ENCODE data around the gene ADH4. TPM values are rescaled to one million over a fixed set of nuclear protein-coding genes. Genes with fewer than 3 reads are reported as not detected.

The ADH4 gene
- total RNA-seq, 1 experiment from 2014 or later = 0.25 TPM

DNA sequence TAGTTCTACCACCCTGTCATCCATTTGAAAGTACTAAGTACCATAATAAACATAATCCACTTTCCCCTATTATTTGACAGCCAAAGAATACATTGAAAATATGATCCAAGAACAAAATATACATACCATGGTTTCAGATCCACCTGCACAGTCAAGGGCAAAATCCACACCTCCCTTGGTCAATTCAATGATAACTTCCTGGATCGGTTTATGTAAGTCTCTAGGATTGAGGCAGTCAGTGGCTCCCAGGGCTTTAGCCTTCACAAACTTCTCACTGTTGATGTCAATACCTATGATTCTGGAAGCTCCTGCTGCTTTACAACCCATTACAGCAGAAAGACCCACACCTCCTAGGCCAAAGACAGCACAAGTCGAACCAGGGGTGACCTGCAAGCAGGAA lies 12.7 kb downstream of the ADH4 start (continued):
- no peak for TF ChIP-seq EGR1 (IDR thresholded peaks at IDR 0.05; ENCODE audit: low read depth)
- TF ChIP-seq, protein P1, sequence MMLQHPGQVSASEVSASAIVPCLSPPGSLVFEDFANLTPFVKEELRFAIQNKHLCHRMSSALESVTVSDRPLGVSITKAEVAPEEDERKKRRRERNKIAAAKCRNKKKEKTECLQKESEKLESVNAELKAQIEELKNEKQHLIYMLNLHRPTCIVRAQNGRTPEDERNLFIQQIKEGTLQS (IDR thresholded peaks at IDR 0.05) = no peak

DNA sequence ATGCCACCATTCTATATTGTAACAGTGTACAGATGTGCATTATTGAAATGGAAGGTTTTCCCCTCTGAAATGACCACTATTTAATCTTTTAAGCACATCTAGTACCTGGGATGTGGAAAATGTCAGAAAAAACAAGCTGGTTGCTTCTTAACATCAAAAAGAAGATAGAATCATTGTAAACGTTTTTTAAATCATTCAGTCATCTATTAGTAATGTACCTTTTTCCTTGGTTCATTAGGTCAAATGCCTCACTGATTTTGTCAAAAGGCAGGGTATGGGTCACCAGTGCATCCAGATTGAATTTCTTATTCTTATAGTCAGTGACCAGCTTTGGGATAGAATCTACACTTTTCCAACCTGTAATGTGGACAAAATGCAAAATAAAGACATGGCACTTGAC lies 17.7 kb downstream of the ADH4 start:
- no peak overlapping the region for H3K9ac ChIP-seq (ENCODE audit: low read length)
- H3K9me3 ChIP-seq (ENCODE audit: control insufficient read depth in 1 of 2, insufficient read depth in 1 of 2, low read depth in 1 of 2, low read length in 2 of 2) = 0 out of 4 replicates have a peak, but pooled peaks cover 0 to 3% of the 10 kb centered on the region in 2 experiments
- intact Hi-C loops (cut with micrococcal nuclease) = no loop called here
- CTCF ChIA-PET = no interaction called here
- no peaks in the 10 kb centered on the region for H4K20me1 ChIP-seq (ENCODE audit: insufficient read depth)
- TF ChIP-seq ELF1 (IDR thresholded peaks at IDR 0.05; ENCODE audit: borderline replicate concordance, low read depth) = no peak
- no peak for TF ChIP-seq EZH2 (IDR thresholded peaks at IDR 0.05)
- TF ChIP-seq EZH2phosphoT487 (IDR thresholded peaks at IDR 0.05; ENCODE audit: borderline replicate concordance) = no peak
- no peak for TF ChIP-seq FOSL1 (IDR thresholded peaks at IDR 0.05; ENCODE audit: low read depth)
- TF ChIP-seq, protein P2, sequence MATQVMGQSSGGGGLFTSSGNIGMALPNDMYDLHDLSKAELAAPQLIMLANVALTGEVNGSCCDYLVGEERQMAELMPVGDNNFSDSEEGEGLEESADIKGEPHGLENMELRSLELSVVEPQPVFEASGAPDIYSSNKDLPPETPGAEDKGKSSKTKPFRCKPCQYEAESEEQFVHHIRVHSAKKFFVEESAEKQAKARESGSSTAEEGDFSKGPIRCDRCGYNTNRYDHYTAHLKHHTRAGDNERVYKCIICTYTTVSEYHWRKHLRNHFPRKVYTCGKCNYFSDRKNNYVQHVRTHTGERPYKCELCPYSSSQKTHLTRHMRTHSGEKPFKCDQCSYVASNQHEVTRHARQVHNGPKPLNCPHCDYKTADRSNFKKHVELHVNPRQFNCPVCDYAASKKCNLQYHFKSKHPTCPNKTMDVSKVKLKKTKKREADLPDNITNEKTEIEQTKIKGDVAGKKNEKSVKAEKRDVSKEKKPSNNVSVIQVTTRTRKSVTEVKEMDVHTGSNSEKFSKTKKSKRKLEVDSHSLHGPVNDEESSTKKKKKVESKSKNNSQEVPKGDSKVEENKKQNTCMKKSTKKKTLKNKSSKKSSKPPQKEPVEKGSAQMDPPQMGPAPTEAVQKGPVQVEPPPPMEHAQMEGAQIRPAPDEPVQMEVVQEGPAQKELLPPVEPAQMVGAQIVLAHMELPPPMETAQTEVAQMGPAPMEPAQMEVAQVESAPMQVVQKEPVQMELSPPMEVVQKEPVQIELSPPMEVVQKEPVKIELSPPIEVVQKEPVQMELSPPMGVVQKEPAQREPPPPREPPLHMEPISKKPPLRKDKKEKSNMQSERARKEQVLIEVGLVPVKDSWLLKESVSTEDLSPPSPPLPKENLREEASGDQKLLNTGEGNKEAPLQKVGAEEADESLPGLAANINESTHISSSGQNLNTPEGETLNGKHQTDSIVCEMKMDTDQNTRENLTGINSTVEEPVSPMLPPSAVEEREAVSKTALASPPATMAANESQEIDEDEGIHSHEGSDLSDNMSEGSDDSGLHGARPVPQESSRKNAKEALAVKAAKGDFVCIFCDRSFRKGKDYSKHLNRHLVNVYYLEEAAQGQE (IDR thresholded peaks at IDR 0.05; ENCODE audit: low read depth) = no peak
- TF ChIP-seq RAD21 (IDR thresholded peaks at IDR 0.05; ENCODE audit: low read depth) = no peak
- no peak for TF ChIP-seq ZFX (IDR thresholded peaks at IDR 0.05)
- TF ChIP-seq, protein P3, sequence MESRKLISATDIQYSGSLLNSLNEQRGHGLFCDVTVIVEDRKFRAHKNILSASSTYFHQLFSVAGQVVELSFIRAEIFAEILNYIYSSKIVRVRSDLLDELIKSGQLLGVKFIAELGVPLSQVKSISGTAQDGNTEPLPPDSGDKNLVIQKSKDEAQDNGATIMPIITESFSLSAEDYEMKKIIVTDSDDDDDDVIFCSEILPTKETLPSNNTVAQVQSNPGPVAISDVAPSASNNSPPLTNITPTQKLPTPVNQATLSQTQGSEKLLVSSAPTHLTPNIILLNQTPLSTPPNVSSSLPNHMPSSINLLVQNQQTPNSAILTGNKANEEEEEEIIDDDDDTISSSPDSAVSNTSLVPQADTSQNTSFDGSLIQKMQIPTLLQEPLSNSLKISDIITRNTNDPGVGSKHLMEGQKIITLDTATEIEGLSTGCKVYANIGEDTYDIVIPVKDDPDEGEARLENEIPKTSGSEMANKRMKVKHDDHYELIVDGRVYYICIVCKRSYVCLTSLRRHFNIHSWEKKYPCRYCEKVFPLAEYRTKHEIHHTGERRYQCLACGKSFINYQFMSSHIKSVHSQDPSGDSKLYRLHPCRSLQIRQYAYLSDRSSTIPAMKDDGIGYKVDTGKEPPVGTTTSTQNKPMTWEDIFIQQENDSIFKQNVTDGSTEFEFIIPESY (IDR thresholded peaks at IDR 0.05; ENCODE audit: extremely low read depth, insufficient replicate concordance, low read length) = no peak
- TF ChIP-seq, protein P4, sequence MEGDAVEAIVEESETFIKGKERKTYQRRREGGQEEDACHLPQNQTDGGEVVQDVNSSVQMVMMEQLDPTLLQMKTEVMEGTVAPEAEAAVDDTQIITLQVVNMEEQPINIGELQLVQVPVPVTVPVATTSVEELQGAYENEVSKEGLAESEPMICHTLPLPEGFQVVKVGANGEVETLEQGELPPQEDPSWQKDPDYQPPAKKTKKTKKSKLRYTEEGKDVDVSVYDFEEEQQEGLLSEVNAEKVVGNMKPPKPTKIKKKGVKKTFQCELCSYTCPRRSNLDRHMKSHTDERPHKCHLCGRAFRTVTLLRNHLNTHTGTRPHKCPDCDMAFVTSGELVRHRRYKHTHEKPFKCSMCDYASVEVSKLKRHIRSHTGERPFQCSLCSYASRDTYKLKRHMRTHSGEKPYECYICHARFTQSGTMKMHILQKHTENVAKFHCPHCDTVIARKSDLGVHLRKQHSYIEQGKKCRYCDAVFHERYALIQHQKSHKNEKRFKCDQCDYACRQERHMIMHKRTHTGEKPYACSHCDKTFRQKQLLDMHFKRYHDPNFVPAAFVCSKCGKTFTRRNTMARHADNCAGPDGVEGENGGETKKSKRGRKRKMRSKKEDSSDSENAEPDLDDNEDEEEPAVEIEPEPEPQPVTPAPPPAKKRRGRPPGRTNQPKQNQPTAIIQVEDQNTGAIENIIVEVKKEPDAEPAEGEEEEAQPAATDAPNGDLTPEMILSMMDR (IDR thresholded peaks at IDR 0.05 in 2 of 3, conservative IDR thresholded peaks at IDR 0.05 in 1 of 3; ENCODE audit: borderline replicate concordance in 1 of 3, insufficient read depth in 1 of 3, low read depth in 2 of 3, low read length in 2 of 3) = no peak
- TF ChIP-seq YY1 (IDR thresholded peaks at IDR 0.05; ENCODE audit: extremely low read depth, insufficient replicate concordance, low read depth, low read length) = no peak
- TF ChIP-seq CBX3 (IDR thresholded peaks at IDR 0.05; ENCODE audit: low read depth) = no peak
- TF ChIP-seq POLR2AphosphoS5 (IDR thresholded peaks at IDR 0.05; ENCODE audit: low read depth, low read length) = no peak
- TF ChIP-seq, protein P1 (IDR thresholded peaks at IDR 0.05) = no peak
- H3K4me1 ChIP-seq (ENCODE audit: control insufficient read depth in 1 of 2, insufficient read depth in 2 of 2, low read length in 2 of 2) = no peaks in the 10 kb centered on the region
- H3K79me2 ChIP-seq (ENCODE audit: insufficient read depth, low read length) = no peaks in the 10 kb centered on the region
- H3K9me2 ChIP-seq (ENCODE audit: insufficient read depth) = no peaks in the 10 kb centered on the region
- BruUV-seq (replicated peaks) = no TSS peak
- H3K4me2 ChIP-seq (ENCODE audit: low read length) = no peak overlapping the region
- DNase-seq (ENCODE audit: low read depth, low spot score) (no peak), ATAC-seq (no peak)
- H2AFZ ChIP-seq (ENCODE audit: low read depth, low read length, poor library complexity, severe bottlenecking) = no peak overlapping the region
- H3K27me3 ChIP-seq (ENCODE audit: insufficient read depth, low read length) = no peaks in the 10 kb centered on the region
- POLR2A ChIA-PET = no interaction called here
- no peaks in the 10 kb centered on the region for H3K36me3 ChIP-seq (ENCODE audit: control insufficient read depth in 1 of 2, insufficient read depth in 2 of 2, low read length in 2 of 2)
- H3K4me3 ChIP-seq (replicated peaks in 1 of 2; ENCODE audit: low read depth in 1 of 2, low read length in 2 of 2) = no peak overlapping the region
- RAD21 ChIA-PET (ENCODE audit: low non-redundant PET in 1 of 2, low total read pairs in 2 of 2, uncharacterized antibody in 2 of 2, unreplicated experiment in 2 of 2) = no interaction called here
- no peak overlapping the region for H3K27ac ChIP-seq (ENCODE audit: low read depth, low read length)
